22Rv1 (cell line): Measurements from ENCODE around the gene LMNTD1.
"Not testable (repeated sequence)": the region's sequence is repeated elsewhere in the genome, so short reads cannot be mapped to it uniquely, and the experiment has no call there.

ENCODE experiments used
- H3K27ac ChIP-seq: fragments of 450-650 bp; 2 replicates; pipeline ENCODE4 v1.5.1; 2017
- CTCF ChIP-seq: fragments of 450-650 bp; IDR thresholded peaks from 2 replicates; pipeline ENCODE4 v1.5.1; 2017; ENCODE audit warnings: mild to moderate bottlenecking
- ZFX ChIP-seq: fragments of 450-650 bp; IDR thresholded peaks from 2 replicates; pipeline ENCODE4 v1.6.1; 2017; ENCODE audit warnings: antibody characterized with exemption, borderline replicate concordance

LMNTD1 gene

GRCh38 chr12:25433024-25433423 lies 120.1 kb downstream of the LMNTD1 start:
- TF ChIP-seq ZFX (no peak), CTCF (no peak)
- no peak overlapping the region for H3K27ac ChIP-seq

DNA sequence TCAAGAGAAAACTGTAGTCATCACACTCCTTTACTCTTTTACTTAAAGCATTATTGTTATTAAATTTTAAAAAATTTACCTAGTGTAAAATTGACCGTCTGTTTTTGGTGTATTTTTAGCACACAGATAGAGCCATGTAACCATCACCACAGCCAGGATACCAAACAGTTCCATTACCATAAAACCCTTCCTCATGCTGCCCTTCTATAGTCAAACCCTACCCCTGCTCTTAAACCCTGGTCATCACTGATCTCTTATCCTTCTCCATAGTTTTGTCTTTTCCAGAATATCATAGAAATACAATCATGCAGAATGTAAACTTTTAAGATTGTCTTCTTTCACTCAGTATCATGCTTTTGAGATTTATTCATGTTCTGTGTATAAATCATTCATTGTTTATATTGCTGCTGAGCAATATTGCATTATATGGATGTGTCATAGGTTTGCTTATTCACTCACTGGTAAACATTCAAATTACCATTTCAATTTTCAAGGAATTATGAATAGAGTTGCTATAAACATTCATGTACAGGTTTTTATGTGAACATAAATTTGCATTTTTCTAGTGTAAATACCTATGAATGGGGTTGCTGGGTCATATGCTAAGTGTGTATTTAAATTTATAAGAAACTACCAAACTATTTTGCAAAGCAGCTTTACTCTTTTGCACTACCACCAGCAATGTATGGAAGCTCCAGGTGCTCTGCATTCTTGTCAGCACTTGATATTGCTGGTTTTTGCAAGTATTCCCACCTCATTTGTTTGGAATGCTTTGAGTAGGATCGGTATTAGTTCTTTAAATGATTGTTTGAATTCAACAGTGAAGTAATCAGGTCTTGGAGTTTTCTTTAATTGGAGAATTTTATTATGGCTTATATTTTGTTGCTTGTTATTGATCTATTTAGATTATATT lies 125.5 kb downstream of the LMNTD1 start:
- H3K27ac ChIP-seq, result no peak overlapping the region
- no peak for TF ChIP-seq ZFX
- no peak for TF ChIP-seq CTCF

DNA sequence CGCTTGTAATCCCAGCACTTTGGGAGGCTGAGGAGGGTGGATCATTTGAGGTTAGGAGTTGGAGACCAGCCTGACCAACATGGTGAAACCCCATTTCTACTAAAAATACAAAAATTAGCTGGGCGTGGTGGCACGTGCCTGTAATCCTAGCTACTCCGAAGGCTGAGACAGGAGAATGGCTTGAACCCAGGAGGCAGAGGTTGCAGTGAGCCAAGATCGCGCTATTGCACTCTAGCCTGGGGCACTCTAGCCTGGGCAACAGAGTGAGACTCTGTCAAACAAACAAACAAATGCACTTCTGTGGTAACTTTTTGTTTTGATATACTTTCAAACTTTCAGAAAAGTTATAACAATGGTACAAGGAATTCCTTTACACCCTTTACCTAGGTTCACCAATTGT lies 126.3 kb downstream of the LMNTD1 start:
- H3K27ac ChIP-seq, result not testable (repeated sequence)
